Uterus (tissue), 4 donors: Measurements from ENCODE around the gene CERS1. TPM values are rescaled to one million over a fixed set of nuclear protein-coding genes. Genes with fewer than 3 reads are reported as not detected.

Source experiments
- DNase-seq, 2 donors: peaks; one replicate each; pipeline ENCODE4 v3.0.0-alpha.2; 2019 to 2020
- H3K27ac ChIP-seq, 2 donors: fragments of 200-600 bp; sonication (generic); 1 replicate in 1 of 2; 2 replicates in 1 of 2; pipeline ENCODE4 v1.5.1; 2016 to 2018
- H3K27me3 ChIP-seq, 2 donors: fragments of 200-600 bp; sonication (generic); one replicate each; pipeline ENCODE4 v1.5.1; 2018 to 2019; ENCODE audit warnings: control low read depth in 1 of 2
- H3K36me3 ChIP-seq, 2 donors: fragments of 200-600 bp; sonication (generic); one replicate each; pipeline ENCODE4 v1.5.1; 2019; ENCODE audit warnings: control low read depth in 1 of 2
- H3K4me1 ChIP-seq, 2 donors: fragments of 200-600 bp; sonication (generic); one replicate each; pipeline ENCODE4 v1.5.1; 2018 to 2019; ENCODE audit warnings: control low read depth in 1 of 2
- H3K4me3 ChIP-seq, 2 donors: fragments of 200-600 bp; sonication (generic); 1 replicate in 1 of 2; 2 replicates in 1 of 2; pipeline ENCODE4 v1.5.1; 2018 to 2019; ENCODE audit warnings: mild to moderate bottlenecking in 1 of 2
- H3K9me3 ChIP-seq, 2 donors: fragments of 200-600 bp; sonication (generic); one replicate each; pipeline ENCODE4 v1.5.1; 2019; ENCODE audit warnings: control low read depth in 1 of 2
- CTCF ChIP-seq, 4 experiments: fragments of 200-600 bp in 2 of 4; fragments of 450-650 bp in 2 of 4; sonication (generic) in 2 of 4; IDR thresholded peaks; one replicate each; pipeline ENCODE4 v1.5.1; 2016 to 2019; ENCODE audit warnings: antibody characterized with exemption in 4 of 4, mild to moderate bottlenecking in 2 of 4, moderate library complexity in 1 of 4
- POLR2A ChIP-seq, 2 donors: fragments of 450-650 bp; IDR thresholded peaks; one replicate each; pipeline ENCODE4 v1.6.1; 2016; ENCODE audit warnings: antibody characterized with exemption in 2 of 2, mild to moderate bottlenecking in 1 of 2, moderate library complexity in 1 of 2
- intact Hi-C: fragments of 100-400 bp; cut with DNase I; formaldehyde crosslinking; loops from one replicate; pipeline ENCODE4 v1.15.1; 2023; ENCODE audit warnings: low total_unique reads
- total RNA-seq, 4 donors: library from RNA; depleted of rRNA in 3 of 4; stranded (reverse); fragments of >200 nt in 3 of 4; gene quantifications; one replicate each; pipeline versions ENCODE4 v1.1.0 to v1.2.4, GENCODE V29; 2014 to 2023
- donor health status: DM: yes; HTN: yes; CAD: no.

The CERS1 gene
- total RNA-seq, 4 donors from 2014 or later: 0.30 to 4.9 TPM; not detected in 2

GRCh38 chr19:18850471-18851375 is 45.2 kb downstream of the CERS1 start:
- H3K9me3 ChIP-seq: no peaks in the 10 kb centered on the region
- intact Hi-C loops: no loop called here
- no peak overlapping the region for H3K4me3 ChIP-seq
- no peaks in the 10 kb centered on the region for H3K36me3 ChIP-seq
- peaks cover 33 to 44% of the 10 kb centered on the region in 2 donors for H3K4me1 ChIP-seq
- TF ChIP-seq POLR2A (IDR thresholded peaks at IDR 0.05): no peak
- TF ChIP-seq CTCF (IDR thresholded peaks at IDR 0.05): no peak
- peak in 1 of 2 donors; percentile 22 for DNase-seq
- H3K27me3 ChIP-seq: no peaks in the 10 kb centered on the region
- peak overlapping the region; percentile 75 to 84 for H3K27ac ChIP-seq

GRCh38 chr19:18849838-18850400 is 46.0 kb downstream of the CERS1 start:
- Histone ChIP-seq H3K9me3 (no peaks in the 10 kb centered on the region), H3K27ac (peak overlapping the region; percentile 75 to 84), H3K27me3 (no peaks in the 10 kb centered on the region), H3K4me3 (no peak overlapping the region), H3K36me3 (no peaks in the 10 kb centered on the region), H3K4me1 (peaks cover 33 to 49% of the 10 kb centered on the region in 2 donors)
- DNase-seq: peak in 1 of 2 donors; percentile 20
- intact Hi-C loops: loop anchor here (5.0 to 10.0 kb wide), 2 partner anchors 258 to 395 kb away; no protein-coding TSS in a partner anchor
- TF ChIP-seq CTCF (IDR thresholded peaks at IDR 0.05) (no peak), POLR2A (IDR thresholded peaks at IDR 0.05) (no peak)

GRCh38 chr19:18848878-18849661 is 46.9 kb downstream of the CERS1 start:
- peaks cover 33 to 54% of the 10 kb centered on the region in 2 donors for H3K4me1 ChIP-seq
- DNase-seq: peak; percentile 69 to 73
- H3K4me3 ChIP-seq: no peak overlapping the region

More at GRCh38 chr19:18848878-18849661, 46.9 kb downstream of the CERS1 start:
- H3K36me3 ChIP-seq: no peaks in the 10 kb centered on the region
- intact Hi-C loops: loop anchor here (5.0 to 10.0 kb wide), 2 partner anchors 257 to 394 kb away; no protein-coding TSS in a partner anchor
- H3K27me3 ChIP-seq: no peaks in the 10 kb centered on the region
- peak overlapping the region; percentile 75 to 84 for H3K27ac ChIP-seq
- H3K9me3 ChIP-seq: no peaks in the 10 kb centered on the region
- TF ChIP-seq POLR2A (IDR thresholded peaks at IDR 0.05): no peak
- TF ChIP-seq CTCF (IDR thresholded peaks at IDR 0.05): peak in 1 of 4 experiments; percentile 6
